Stimulated activated CD8-positive, alpha-beta memory T cell treated with anti-CD3 and anti-CD28 coated beads, Interleukin-7, amount 100 ng/mL, for 24 hours (primary cell): Measurements from ENCODE around the gene TECPR2.
A peak's percentile ranks its signal among the peaks of the same experiment; 100 is the strongest.

Experiments used
- DNase-seq: peaks from one replicate; pipeline ENCODE4 v3.0.0-alpha.2; 2020; ENCODE audit warnings: low read depth

The TECPR2 gene

GRCh38 chr14:102426796-102427195, 64.1 kb downstream of the TECPR2 start:
- DNase-seq: no peak

- no peak for DNase-seq
Observed at GRCh38 chr14:102427642-102428041, 64.9 kb downstream of the TECPR2 start.

- DNase-seq: no peak
Observed at GRCh38 chr14:102430212-102430908, 67.6 kb downstream of the TECPR2 start.

GRCh38 chr14:102431751-102432150, 69.0 kb downstream of the TECPR2 start:
- DNase-seq: no peak

- no peak for DNase-seq
Observed at GRCh38 chr14:102434647-102435175, 72.0 kb downstream of the TECPR2 start.

GRCh38 chr14:102437997-102438915, 75.5 kb downstream of the TECPR2 start:
- DNase-seq: peak; percentile 30

- DNase-seq: no peak
Observed at GRCh38 chr14:102439556-102439955, 76.8 kb downstream of the TECPR2 start.

- no peak for DNase-seq
Observed at GRCh38 chr14:102440392-102440791, 77.7 kb downstream of the TECPR2 start.

GRCh38 chr14:102442241-102443211, 79.8 kb downstream of the TECPR2 start:
- no peak for DNase-seq

- DNase-seq: no peak
Observed at GRCh38 chr14:102445066-102445465, 82.3 kb downstream of the TECPR2 start.

GRCh38 chr14:102445641-102446040, 82.9 kb downstream of the TECPR2 start:
- DNase-seq: no peak

GRCh38 chr14:102450206-102451063, 87.7 kb downstream of the TECPR2 start:
- no peak for DNase-seq

- DNase-seq: no peak
Observed at GRCh38 chr14:102451064-102451352, 88.3 kb downstream of the TECPR2 start.

GRCh38 chr14:102452302-102452701, 89.6 kb downstream of the TECPR2 start:
- no peak for DNase-seq

GRCh38 chr14:102454711-102455110, 92.0 kb downstream of the TECPR2 start:
- no peak for DNase-seq

GRCh38 chr14:102457509-102457908, 94.8 kb downstream of the TECPR2 start:
- DNase-seq: no peak

- DNase-seq: no peak
Observed at GRCh38 chr14:102461490-102462338, 99.0 kb downstream of the TECPR2 start.

- no peak for DNase-seq
Observed at GRCh38 chr14:102462391-102462790, 99.7 kb downstream of the TECPR2 start.

- no peak for DNase-seq
Observed at GRCh38 chr14:102464006-102464405, 101.3 kb downstream of the TECPR2 start.

- DNase-seq: no peak
Observed at GRCh38 chr14:102464846-102465341, 102.2 kb downstream of the TECPR2 start.
